Stimulated activated CD8-positive, alpha-beta memory T cell treated with anti-CD3 and anti-CD28 coated beads, Interleukin-7, amount 100 ng/mL, for 48 hours (primary cell): Measurements from ENCODE around the gene CCDC9.
"Not testable (repeated sequence)": the region's sequence is repeated elsewhere in the genome, so short reads cannot be mapped to it uniquely, and the experiment has no call there.

Experiments
- DNase-seq, 2 donors: peaks; one replicate each; pipeline ENCODE4 v3.0.0-alpha.2; 2020; ENCODE audit warnings: low read depth in 1 of 2; ENCODE audit errors: extremely low read depth in 1 of 2

CCDC9 gene

GRCh38 chr19:47231215-47232054 lies 24.9 kb upstream of the CCDC9 start:
- peak; percentile 72 to 84 for DNase-seq

DNA sequence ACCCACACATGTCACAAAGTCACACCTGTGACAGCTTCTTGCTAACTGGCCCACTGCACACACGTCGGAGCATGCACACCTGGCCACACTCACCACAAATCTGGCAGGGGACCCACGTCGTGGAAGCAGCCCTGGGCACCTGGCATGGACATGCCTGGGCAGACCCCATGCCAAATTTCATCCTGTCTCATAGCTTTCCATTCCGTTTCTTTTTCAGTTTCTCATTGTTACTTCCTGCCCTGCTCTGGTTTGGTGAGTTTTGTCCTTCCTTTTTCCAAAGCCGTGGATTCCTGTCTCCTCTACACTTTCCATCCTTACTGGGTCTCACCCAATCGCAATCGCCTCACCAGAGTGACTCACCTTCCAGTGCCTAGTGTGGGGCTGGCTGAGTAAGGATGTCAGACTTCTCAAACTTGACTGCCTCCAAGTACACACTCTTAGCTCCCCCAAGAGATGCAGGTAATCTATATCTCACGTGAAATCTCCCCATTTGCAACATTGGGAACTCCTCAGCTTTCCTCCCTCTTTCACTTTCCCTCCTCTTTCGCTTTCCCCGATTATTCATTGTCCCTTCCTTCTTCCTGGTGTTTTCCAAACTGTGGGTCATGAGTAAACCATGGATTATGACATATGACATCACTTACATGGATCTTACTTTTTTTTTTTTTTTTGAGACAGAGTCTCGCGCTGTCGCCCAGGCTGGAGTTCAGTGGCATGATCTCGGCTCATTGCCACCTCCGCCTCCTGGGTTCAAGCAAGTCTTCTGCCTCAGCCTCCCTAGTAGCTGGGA lies 23.7 kb upstream of the CCDC9 start:
- no peak for DNase-seq

DNA sequence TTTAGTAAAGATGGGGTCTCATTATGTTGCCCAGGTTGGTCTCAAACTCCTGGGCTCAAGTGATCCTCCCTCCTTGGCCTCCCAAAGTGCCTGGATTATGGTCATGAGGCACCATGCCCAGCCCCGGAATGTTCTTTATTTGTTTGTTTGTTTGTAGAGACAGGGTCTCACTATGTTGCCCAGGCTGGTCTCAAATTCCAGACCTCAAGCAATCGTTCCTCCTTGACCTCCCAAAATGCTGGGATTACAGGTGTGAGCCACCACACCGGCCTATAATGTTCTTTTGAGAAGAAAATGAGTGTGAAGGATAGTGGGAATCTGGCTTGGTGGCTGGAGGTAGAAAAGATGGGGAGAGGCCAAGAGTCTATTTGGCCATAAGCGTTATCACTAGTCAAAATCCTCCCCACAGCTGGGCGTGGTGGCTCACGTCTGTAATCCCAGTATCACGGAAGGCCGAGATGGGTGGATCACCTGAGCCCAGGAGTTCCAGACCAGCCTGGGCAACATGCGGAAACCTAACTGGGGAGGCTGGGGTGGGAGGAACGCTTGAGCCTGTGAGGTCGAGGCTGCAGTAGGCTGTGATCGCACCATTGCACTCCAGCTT lies 20.2 kb upstream of the CCDC9 start:
- no peak for DNase-seq

DNA sequence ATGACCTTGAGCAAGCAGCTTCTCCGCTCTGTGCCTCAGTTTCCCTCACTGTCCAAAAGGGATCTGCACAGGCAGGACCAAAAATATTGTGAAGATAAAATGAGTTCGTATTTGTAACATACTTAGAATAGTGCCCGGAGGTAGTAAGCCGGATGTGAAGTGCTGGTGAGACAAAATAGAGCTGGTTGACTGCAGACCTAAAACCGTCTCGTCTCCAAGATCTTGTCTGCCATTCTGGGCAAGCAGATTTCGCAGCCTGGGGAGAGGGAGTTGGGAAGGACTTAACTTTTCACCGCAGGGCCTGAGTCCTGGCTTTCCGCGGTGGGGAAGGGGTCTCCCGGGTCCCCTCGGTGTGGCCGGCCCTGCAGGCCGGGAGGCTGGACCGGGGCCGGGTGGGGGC lies 17.2 kb upstream of the CCDC9 start:
- DNase-seq: no peak

GRCh38 chr19:47239610-47240296 lies 16.6 kb upstream of the CCDC9 start:
- DNase-seq: no peak

DNA sequence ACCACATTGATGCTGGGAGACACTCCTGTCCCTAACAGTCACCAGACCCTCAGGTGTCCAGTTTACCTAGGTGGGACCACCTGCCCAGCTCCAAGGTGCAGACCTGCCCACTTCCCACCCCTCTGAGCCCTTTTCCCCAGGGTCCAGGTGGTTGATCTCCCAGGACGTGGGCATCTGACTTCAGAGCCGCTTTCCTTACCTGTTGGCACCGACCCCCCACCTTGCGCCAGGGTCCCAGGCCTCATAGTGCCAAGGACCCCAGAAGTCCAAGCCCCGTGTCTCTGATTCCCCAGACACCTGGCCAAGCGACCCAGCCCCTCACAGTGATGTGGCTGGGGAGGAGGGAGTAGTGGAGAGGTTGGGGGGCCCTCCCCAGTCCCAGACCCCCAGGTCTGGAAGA lies 15.8 kb upstream of the CCDC9 start:
- DNase-seq: no peak

GRCh38 chr19:47240996-47241918 lies 15.1 kb upstream of the CCDC9 start:
- DNase-seq: peak in 1 of 2 donors; percentile 74

DNA sequence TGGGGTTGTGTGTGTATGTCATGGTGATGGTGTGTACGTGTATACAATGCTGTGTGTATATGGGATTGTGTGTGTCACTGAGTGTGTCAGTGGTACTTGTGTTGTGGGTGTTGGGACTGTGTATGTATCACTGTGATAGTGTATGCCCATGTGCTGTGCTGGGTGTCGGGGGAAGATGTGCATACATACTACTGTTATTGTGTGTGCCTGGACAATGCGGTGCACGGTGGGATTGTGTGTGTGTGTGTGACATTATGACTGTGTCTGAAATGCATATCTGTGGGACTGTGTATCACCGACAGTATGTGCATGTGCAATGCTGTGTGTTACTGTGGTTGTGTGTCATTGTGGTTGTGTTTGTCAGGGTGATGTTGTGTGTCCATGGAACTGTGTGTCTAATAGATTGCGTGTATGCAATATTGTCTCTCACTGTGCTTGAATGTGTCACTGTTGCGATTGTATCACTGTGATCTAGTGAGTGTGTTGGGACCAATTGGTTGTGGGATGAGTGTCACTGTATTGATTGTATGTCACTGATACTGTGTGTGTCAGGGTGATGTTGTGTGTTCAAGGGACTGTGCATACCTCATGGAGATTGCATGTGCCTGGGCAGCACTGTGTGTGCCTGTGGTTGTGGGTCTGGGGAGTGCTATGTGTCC lies 14.3 kb upstream of the CCDC9 start:
- DNase-seq: no peak

- no peak for DNase-seq
Measured at GRCh38 chr19:47243364-47243775, 13.0 kb upstream of the CCDC9 start.

DNA sequence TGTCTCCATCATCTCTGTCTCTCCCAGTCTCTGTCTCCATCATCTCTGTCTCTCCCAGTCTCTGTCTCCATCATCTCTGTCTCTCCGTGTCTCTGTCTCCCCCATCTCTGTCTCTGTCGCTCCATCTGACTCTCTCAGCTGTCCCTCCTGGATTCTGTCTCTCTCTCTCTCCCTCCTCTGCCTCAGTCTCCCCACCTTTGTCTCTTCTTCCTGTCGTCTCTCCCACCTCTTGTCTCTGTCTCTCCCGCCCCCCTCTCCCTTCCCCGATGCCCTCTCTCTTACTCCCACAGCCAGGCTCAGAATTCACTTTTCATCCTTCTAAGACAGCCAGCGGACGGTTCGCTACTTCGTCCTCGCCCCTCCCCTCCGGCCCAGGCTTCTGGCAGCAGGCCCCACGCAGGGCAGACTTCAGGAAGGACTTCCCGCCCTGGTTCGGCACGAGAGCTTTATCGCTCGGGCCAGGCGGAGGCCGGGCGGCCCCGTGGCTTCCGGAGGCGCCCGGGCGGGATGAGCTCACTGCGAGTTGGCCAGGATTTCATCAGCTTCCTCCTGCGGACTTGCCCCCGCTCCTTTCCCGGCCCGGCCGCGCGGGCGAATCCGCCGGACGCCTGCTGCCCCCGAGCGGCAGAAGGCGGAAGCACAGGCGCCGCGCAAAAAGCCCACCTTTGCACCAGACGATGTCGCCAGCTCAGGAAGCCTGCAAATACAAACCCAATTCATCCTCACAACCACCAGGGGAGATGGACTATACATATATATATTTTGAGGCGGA lies 12.4 kb upstream of the CCDC9 start:
- DNase-seq: peak; percentile 89

DNA sequence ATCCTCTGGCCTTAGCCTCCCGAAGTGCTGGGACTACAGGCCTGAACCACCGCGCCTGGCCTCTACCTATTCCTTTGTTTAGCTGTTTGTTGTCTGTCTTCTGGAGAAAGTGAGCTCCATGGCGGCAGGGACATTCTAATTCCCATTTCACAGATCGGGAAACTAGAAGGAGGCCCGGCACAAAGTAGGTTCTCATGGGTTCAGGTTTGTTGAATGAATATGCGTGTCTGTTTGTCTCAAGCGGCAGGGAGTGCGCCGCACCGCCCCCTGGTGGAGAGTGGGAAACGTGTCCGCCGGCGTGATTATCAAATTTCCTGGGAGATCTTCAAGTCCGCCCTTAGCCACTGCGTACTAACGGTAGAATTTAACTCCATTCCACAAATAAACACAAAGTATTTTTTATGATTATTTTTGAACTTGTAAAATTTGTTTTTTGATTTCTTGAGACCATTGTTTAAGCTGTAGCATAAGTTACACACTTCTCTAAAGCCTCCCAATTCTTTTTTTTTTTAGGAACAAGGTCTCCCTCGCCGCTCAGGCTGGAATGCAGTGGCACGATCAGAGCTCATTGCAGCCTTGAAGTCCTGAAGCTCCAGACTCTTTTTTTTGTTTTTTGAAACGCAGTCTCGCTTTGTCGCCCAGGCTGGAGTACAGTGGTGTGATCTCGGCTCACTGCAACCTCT lies 8.9 kb upstream of the CCDC9 start:
- DNase-seq: no peak

DNA sequence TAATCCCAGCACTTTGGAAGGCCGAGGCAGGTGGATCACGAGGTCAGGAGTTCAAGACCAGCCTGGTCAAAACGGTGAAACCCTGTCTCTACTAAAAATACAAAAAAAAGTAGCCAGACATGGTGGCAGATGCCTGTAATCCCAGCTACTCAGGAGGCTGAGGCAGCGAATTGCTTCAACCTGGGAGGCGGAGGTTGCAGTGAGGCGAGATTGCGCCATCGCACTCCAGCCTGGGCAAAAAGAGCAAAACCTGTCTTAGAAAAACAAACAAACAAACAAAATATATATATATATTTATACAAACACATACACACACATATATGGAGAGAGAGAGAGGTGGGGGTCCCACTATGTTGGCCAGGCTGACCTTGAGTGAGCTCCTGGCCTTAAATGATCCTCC lies 3.3 kb upstream of the CCDC9 start:
- DNase-seq: not testable (repeated sequence)

DNA sequence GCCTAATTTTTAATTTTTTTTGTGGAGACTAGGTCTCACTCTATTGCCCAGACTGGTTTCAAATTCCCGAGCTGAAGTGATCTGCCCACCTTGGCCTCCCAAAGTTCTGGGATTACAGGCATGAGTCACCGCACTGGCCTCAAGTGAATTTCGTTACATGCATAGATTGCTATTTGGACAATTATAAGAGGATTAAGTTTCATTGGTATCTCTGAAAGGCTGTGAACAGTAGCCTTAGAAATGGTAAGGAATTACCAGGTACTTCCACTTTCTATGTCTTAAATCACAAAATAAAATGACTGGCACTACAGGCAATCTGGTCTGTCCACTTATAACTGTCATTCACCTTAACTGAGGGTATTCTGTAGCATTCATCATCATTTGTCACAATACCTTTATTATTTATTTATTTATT lies 2.9 kb upstream of the CCDC9 start:
- no peak for DNase-seq

DNA sequence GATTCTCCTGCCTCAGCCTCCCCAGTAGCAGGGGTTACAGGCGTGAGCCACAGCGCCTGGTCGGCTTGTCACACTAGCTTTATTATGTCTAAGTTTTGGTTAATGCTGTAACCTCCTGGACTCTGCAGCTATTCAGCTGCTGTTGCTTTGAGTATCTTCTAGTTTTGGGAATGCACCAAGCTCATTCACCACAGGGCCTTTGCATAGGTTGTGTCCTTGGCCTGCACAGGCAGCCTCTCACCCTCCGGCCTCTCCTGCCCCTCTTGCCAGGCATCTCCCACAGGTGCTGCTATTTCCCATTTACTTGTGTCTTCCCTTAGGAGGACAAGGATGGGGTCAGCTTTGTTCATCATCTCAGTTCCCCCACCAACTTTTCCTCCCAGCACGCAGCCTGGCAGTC lies 2.4 kb upstream of the CCDC9 start:
- no peak for DNase-seq

DNA sequence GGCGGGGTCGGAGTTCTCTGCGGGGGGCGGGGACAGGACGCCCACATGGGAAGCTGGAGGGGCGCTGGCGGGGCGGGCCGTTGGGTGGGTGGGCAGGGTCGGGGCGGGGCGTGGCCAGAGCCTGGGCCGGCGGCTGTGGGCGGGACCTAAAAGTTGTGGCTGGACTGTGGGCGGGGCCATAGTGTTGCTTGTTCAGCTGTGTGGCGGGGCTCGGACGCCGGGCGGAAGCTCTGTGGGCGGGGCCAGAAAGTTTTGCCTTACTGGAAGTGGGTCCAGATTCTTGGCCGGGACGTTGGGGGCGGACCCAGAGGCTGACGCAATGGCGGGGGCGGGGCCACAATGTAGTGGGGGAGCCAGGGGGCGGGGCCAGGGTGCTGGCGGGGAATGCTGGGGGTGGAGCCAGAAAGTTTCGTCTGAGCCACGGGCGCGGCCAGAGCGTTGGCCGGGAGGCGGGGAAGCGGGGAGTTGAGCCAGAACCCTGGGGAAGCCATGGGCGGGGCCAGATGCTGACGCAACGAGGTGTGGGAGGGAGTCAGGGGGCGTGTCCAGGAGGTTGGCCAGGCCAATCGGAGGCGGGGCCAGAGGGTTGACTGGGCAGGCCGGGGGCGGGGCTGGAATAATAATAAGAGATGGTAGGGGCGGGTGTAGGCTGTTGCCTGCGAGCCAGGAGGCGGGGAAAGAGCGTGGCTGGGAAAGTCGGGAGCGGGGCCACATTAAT lies 527 bp downstream of the CCDC9 start:
- peak; percentile 99 to 100 for DNase-seq

GRCh38 chr19:47257411-47258169 lies 1.3 kb downstream of the CCDC9 start:
- no peak for DNase-seq

DNA sequence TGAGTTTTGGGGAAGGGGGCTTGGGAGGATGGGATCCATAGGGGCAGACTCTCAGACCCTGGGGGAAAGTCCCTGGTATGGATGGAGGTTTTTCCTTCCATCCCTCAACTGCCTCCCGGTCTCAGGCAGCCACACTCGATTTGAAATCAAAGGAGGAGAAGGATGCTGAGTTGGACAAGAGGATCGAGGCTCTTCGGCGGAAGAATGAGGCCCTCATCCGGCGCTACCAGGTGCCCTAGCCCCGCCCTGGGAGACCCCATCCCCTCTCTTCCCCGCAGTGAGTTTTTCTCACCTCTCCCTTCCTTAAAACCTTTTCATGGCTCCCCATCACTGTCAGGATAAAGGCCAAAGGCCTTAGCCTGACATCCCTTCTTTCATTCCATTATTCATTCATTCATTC lies 2.1 kb downstream of the CCDC9 start:
- no peak for DNase-seq
